H9 (cell line): ENCODE measurements around the gene SSBP2. TPM values are rescaled to one million over a fixed set of nuclear protein-coding genes. Genes with fewer than 3 reads are reported as not detected.

Experiments
- DNase-seq: peaks from one replicate; pipeline ENCODE4 v3.0.0-alpha.2; 2017
- H2AFZ ChIP-seq: one replicate; pipeline ENCODE4 v1.6.1; 2013; ENCODE audit warnings: mild to moderate bottlenecking, low read length, control low read depth, moderate library complexity
- H2AK5ac ChIP-seq: 2 replicates; pipeline ENCODE4 v1.6.1; 2013; ENCODE audit warnings: low read length, control low read depth, mixed read lengths; ENCODE audit not compliant: insufficient read length
- H2BK120ac ChIP-seq: one replicate; pipeline ENCODE4 v1.6.1; 2013; ENCODE audit warnings: low read depth, mild to moderate bottlenecking, low read length, control low read depth, inconsistent platforms; ENCODE audit not compliant: poor library complexity, severe bottlenecking
- H2BK12ac ChIP-seq: 2 replicates; pipeline ENCODE4 v1.6.1; 2013; ENCODE audit warnings: low read length, control low read depth, mixed read lengths, low read depth; ENCODE audit not compliant: insufficient read length
- H2BK15ac ChIP-seq: 2 replicates; pipeline ENCODE4 v1.6.1; 2013; ENCODE audit warnings: low read depth, low read length, control low read depth
- H2BK20ac ChIP-seq: one replicate; pipeline ENCODE4 v1.6.1; 2013; ENCODE audit warnings: low read depth, mild to moderate bottlenecking, low read length, control low read depth, inconsistent platforms; ENCODE audit not compliant: poor library complexity, severe bottlenecking
- H2BK5ac ChIP-seq: 2 replicates; pipeline ENCODE4 v1.6.1; 2013; ENCODE audit warnings: low read length, control low read depth, mixed read lengths; ENCODE audit not compliant: insufficient read length
- H3K14ac ChIP-seq: 2 replicates; pipeline ENCODE4 v1.6.1; 2013; ENCODE audit warnings: low read length, control low read depth; ENCODE audit not compliant: insufficient read depth
- H3K18ac ChIP-seq: 2 replicates; pipeline ENCODE4 v1.6.1; 2013; ENCODE audit warnings: low read depth, mild to moderate bottlenecking, mixed read lengths, low read length, control low read depth; ENCODE audit not compliant: insufficient read length
- H3K23ac ChIP-seq: 2 replicates; pipeline ENCODE4 v1.6.1; 2013; ENCODE audit warnings: low read length, control low read depth, mixed read lengths, low read depth; ENCODE audit not compliant: insufficient read length
- H3K23me2 ChIP-seq: 2 replicates; pipeline ENCODE4 v1.6.1; 2013; ENCODE audit warnings: low read depth, mild to moderate bottlenecking, mixed read lengths, low read length, control low read depth; ENCODE audit not compliant: insufficient read length, poor library complexity, severe bottlenecking
- H3K27ac ChIP-seq: 2 replicates; pipeline ENCODE4 v1.5.1; 2013; ENCODE audit warnings: low read length, control low read depth, mixed read lengths, low read depth; ENCODE audit not compliant: insufficient read length
- H3K27me3 ChIP-seq: 2 replicates; pipeline ENCODE4 v1.6.1; 2013; ENCODE audit warnings: low read length, control low read depth, inconsistent platforms; ENCODE audit not compliant: insufficient read depth
- H3K4ac ChIP-seq: 2 replicates; pipeline ENCODE4 v1.6.1; 2013; ENCODE audit warnings: low read depth, mild to moderate bottlenecking, control low read depth, inconsistent platforms, low read length, moderate library complexity
- H3K4me1 ChIP-seq: 2 replicates; pipeline ENCODE4 v1.6.1; 2013; ENCODE audit warnings: low read length, control low read depth, inconsistent platforms; ENCODE audit not compliant: insufficient read depth
- H3K4me2 ChIP-seq: 2 replicates; pipeline ENCODE4 v1.6.1; 2013; ENCODE audit warnings: low read length, control low read depth, mixed read lengths; ENCODE audit not compliant: insufficient read length, insufficient read depth
- H3K56ac ChIP-seq: 2 replicates; pipeline ENCODE4 v1.6.1; 2013; ENCODE audit warnings: low read depth, mild to moderate bottlenecking, mixed read lengths, low read length, control low read depth; ENCODE audit not compliant: insufficient read length
- H3K79me1 ChIP-seq: 2 replicates; pipeline ENCODE4 v1.6.1; 2013; ENCODE audit warnings: low read depth, mild to moderate bottlenecking, moderate library complexity, low read length, control low read depth, inconsistent platforms; ENCODE audit not compliant: insufficient read depth, poor library complexity, severe bottlenecking
- H3K79me2 ChIP-seq: 2 replicates; pipeline ENCODE4 v1.6.1; 2013; ENCODE audit warnings: low read length, control low read depth, inconsistent platforms; ENCODE audit not compliant: insufficient read depth
- H3K9ac ChIP-seq: 2 replicates; pipeline ENCODE4 v1.6.1; 2013; ENCODE audit warnings: low read length, control low read depth, mixed read lengths; ENCODE audit not compliant: insufficient read length; ENCODE audit errors: extremely low read depth
- H3K9me3 ChIP-seq: one replicate; pipeline ENCODE4 v1.6.1; 2013; ENCODE audit warnings: low read depth, low read length, inconsistent platforms; ENCODE audit not compliant: control insufficient read depth
- H3T11ph ChIP-seq: one replicate; pipeline ENCODE4 v1.6.1; 2013; ENCODE audit warnings: mild to moderate bottlenecking, low read length, control low read depth, inconsistent platforms
- H4K20me1 ChIP-seq: one replicate; pipeline ENCODE4 v1.6.1; 2013; ENCODE audit not compliant: control insufficient read depth, insufficient read length, insufficient read depth
- H4K5ac ChIP-seq: 2 replicates; pipeline ENCODE4 v1.6.1; 2013; ENCODE audit warnings: low read depth, mild to moderate bottlenecking, mixed read lengths, low read length, control low read depth; ENCODE audit not compliant: insufficient read length
- H4K8ac ChIP-seq: replicated peaks from 2 replicates; pipeline ENCODE4 v1.6.1; 2013; ENCODE audit warnings: low read length, control low read depth, mixed read lengths, low read depth; ENCODE audit not compliant: insufficient read length
- H4K91ac ChIP-seq: 2 replicates; pipeline ENCODE4 v1.6.1; 2013; ENCODE audit warnings: low read depth, mild to moderate bottlenecking, moderate library complexity, mixed read lengths, low read length, control low read depth; ENCODE audit not compliant: insufficient read length
- H3K27ac Mint-ChIP-seq, 3 experiments: 2 replicates in 2 of 3; 3 replicates in 1 of 3; pipeline ENCODE4 v1.8.0; 2020 to 2021; ENCODE audit warnings: mixed read lengths in 3 of 3, mild to moderate bottlenecking in 1 of 3, moderate library complexity in 1 of 3
- H3K27me3 Mint-ChIP-seq: 2 replicates; pipeline ENCODE4 v1.8.0; 2021; ENCODE audit warnings: low read depth, mild to moderate bottlenecking, moderate library complexity, mixed read lengths
- H3K36me3 Mint-ChIP-seq, 3 experiments: 2 replicates in 2 of 3; 3 replicates in 1 of 3; pipeline ENCODE4 v1.8.0; 2020 to 2021; ENCODE audit warnings: low read depth in 3 of 3, mixed read lengths in 3 of 3; ENCODE audit not compliant: insufficient read depth in 1 of 3
- H3K4me1 Mint-ChIP-seq, 2 experiments: 2 replicates each; pipeline ENCODE4 v1.8.0; 2020; ENCODE audit warnings: mixed read lengths in 2 of 2
- H3K4me3 Mint-ChIP-seq, 2 experiments: 2 replicates in 1 of 2; 3 replicates in 1 of 2; pipeline ENCODE4 v1.8.0; 2020 to 2021; ENCODE audit warnings: mild to moderate bottlenecking in 2 of 2, mixed read lengths in 2 of 2, moderate library complexity in 1 of 2
- H3K9me3 Mint-ChIP-seq, 2 experiments: 2 replicates in 1 of 2; 3 replicates in 1 of 2; pipeline ENCODE4 v1.8.0; 2020; ENCODE audit warnings: mild to moderate bottlenecking in 2 of 2, mixed read lengths in 2 of 2, moderate library complexity in 1 of 2
- CTCF ChIP-seq: fragments of 200-600 bp; sonication (generic); conservative IDR thresholded peaks from 3 replicates; pipeline ENCODE4 v1.8.0; 2021; ENCODE audit warnings: antibody characterized with exemption, mild to moderate bottlenecking
- total RNA-seq: library from RNA; stranded (reverse); gene quantifications from 2 replicates; pipeline ENCODE4 v1.2.1, GENCODE V29; 2021

Gene SSBP2
- total RNA-seq, 1 experiment from 2014 or later, result 35.6 TPM

- peaks cover 3 to 7% of the 10 kb centered on the region in 2 experiments; a peak in 3 of 5 replicates for H3K9me3 Mint-ChIP-seq
- no peak overlapping the region for H3K18ac ChIP-seq
Observed at GRCh38 chr5:81469676-81470075, 281.2 kb downstream of the SSBP2 start.

More at GRCh38 chr5:81469676-81470075, 281.2 kb downstream of the SSBP2 start:
- Histone ChIP-seq H3K27me3 (no peaks in the 10 kb centered on the region), H3K4me2 (no peak overlapping the region), H3K23ac (no peak overlapping the region), H3K9ac (no peak overlapping the region), H2BK20ac (no peak overlapping the region), H3K4ac (no peak overlapping the region), H3K14ac (no peak overlapping the region), H2BK5ac (no peak overlapping the region), H3T11ph (no peak overlapping the region), H2BK12ac (no peak overlapping the region), H2BK15ac (no peak overlapping the region), H3K27ac (no peak overlapping the region), H2BK120ac (no peak overlapping the region), H3K79me1 (no peaks in the 10 kb centered on the region), H3K23me2 (no peaks in the 10 kb centered on the region), H3K79me2 (no peaks in the 10 kb centered on the region), H4K91ac (no peak overlapping the region), H2AFZ (no peak overlapping the region), H4K8ac (no peak overlapping the region), H3K4me1 (no peaks in the 10 kb centered on the region), H3K56ac (no peak overlapping the region), H3K9me3 (no peaks in the 10 kb centered on the region), H4K5ac (no peak overlapping the region), H2AK5ac (no peak overlapping the region), H4K20me1 (no peaks in the 10 kb centered on the region)
- no peak overlapping the region for H3K4me3 Mint-ChIP-seq
- no peaks in the 10 kb centered on the region for H3K27me3 Mint-ChIP-seq
- no peak for DNase-seq
- peaks cover 9 to 13% (median 9%) of the 10 kb centered on the region in 3 experiments for H3K36me3 Mint-ChIP-seq
- H3K27ac Mint-ChIP-seq, result no peak overlapping the region
- no peak for TF ChIP-seq CTCF
- H3K4me1 Mint-ChIP-seq, result no peaks in the 10 kb centered on the region
